Hippocampal formation (tissue), 2 donors: ENCODE results near the gene CALCOCO1.

Source experiments
- DNase-seq, 2 donors: peaks; one replicate each; lab custom pipeline; 2025; lab: John Stamatoyannopoulos, UW

Gene CALCOCO1

GRCh38 chr12:53664936-53665335 lies 62.3 kb downstream of the CALCOCO1 start:
- no peak for DNase-seq

GRCh38 chr12:53664191-53664590 lies 63.1 kb downstream of the CALCOCO1 start:
- DNase-seq: no peak

DNA sequence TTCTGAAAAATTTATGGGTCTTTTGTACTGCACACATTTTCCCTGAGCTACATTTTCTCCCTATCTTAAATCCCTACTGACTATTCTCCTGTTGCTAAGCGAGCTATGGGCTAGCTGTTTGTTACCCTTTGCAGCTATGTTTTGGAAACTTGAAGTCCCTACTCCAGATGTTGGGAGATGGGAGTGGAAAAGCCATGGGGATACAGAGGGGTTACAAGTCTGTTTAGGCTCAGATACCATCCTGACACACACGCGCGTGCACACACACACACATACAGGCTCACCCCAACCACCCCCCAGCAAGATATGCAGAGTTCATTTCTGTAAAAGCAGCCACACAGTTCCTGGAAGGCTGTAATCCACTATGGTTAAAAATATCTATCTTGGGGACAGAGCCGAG lies 67.2 kb downstream of the CALCOCO1 start:
- no peak for DNase-seq

DNA sequence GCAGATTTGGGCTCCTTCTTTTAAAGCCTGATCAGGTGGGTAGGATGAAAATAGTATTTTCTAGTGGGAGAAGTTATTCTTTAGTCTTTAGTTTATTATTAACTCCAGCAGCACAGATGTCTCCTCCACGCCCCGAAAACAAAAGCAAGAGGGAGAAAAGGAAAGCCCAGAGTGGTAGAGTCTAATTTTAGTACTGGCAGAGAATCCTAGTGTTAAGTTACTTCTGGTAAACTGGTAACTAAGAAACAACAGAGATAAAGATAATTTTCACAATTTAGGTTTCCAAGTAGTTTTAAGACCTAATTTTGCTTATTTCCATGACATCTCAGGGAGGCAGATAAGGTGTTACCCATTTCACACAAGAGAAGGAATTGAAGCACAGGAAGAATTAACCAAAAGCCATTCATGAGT lies 67.7 kb downstream of the CALCOCO1 start:
- no peak for DNase-seq

- peak; percentile 74 to 99 for DNase-seq
Measured at GRCh38 chr12:53659011-53659551, 68.2 kb downstream of the CALCOCO1 start.
